B cell (primary cell): ENCODE data around the gene CYREN.

ENCODE experiments used
- CTCF ChIP-seq: fragments of 200-600 bp; IDR thresholded peaks from one replicate; pipeline ENCODE4 v1.8.0; 2022; ENCODE audit warnings: antibody characterized with exemption, mild to moderate bottlenecking
- EZH2 ChIP-seq: IDR thresholded peaks from 2 replicates; pipeline ENCODE4 v1.6.1; 2012; ENCODE audit warnings: borderline replicate concordance, low read depth, mild to moderate bottlenecking, moderate library complexity, low read length; ENCODE audit not compliant: insufficient read depth, poor library complexity, severe bottlenecking

GRCh38 chr7:135143885-135144668 lies 26.4 kb downstream of the CYREN start:
- TF ChIP-seq EZH2: no peak
- no peak for TF ChIP-seq CTCF
